ENCODE data around the gene AHCY. TPM values are rescaled to one million over a fixed set of nuclear protein-coding genes. Genes with fewer than 3 reads are reported as not detected.

Gene AHCY
- polyA plus RNA-seq, 1 donor from 2014 or later = 37.1 TPM

GRCh38 chr20:34294563-34294962 lies 8.6 kb downstream of the AHCY start:
- H3K4me3 ChIP-seq (ENCODE audit: low read length) = no peak overlapping the region
- H3K79me2 ChIP-seq (replicated peaks; ENCODE audit: insufficient read depth, low read length) = no peaks in the 10 kb centered on the region
- H3K9me2 ChIP-seq (ENCODE audit: insufficient read depth, low read length) = no peaks in the 10 kb centered on the region
- H3K27ac ChIP-seq (ENCODE audit: low read length) = no peak overlapping the region
- no peaks in the 10 kb centered on the region for H4K20me1 ChIP-seq (ENCODE audit: insufficient read depth)
- H3F3A ChIP-seq (ENCODE audit: insufficient read depth, low read length, poor library complexity, severe bottlenecking) = no peaks in the 10 kb centered on the region
- no peak overlapping the region for H3K9ac ChIP-seq (ENCODE audit: low read length)
- TF ChIP-seq POLR2AphosphoS5 (IDR thresholded peaks at IDR 0.05) (no peak), SMC3 (conservative IDR thresholded peaks at IDR 0.05; ENCODE audit: poor library complexity) (no peak), RAD21 (conservative IDR thresholded peaks at IDR 0.05) (no peak), EZH2 (IDR thresholded peaks at IDR 0.05; ENCODE audit: borderline replicate concordance, insufficient read depth, low read length, poor library complexity, severe bottlenecking) (no peak), MXI1 (conservative IDR thresholded peaks at IDR 0.05; ENCODE audit: poor library complexity, severe bottlenecking) (no peak), TAF1 (IDR thresholded peaks at IDR 0.05; ENCODE audit: low read depth) (no peak), CTCF (IDR thresholded peaks at IDR 0.05; ENCODE audit: poor library complexity, severe bottlenecking) (no peak)
- H3K9me3 ChIP-seq (ENCODE audit: low read length) = no peaks in the 10 kb centered on the region
- H2AFZ ChIP-seq (ENCODE audit: low read depth, low read length) = no peak overlapping the region
- no peaks in the 10 kb centered on the region for H3K36me3 ChIP-seq (ENCODE audit: insufficient read depth, low read length)
- H3K4me2 ChIP-seq (ENCODE audit: low read length) = no peak overlapping the region
- no peaks in the 10 kb centered on the region for H3K27me3 ChIP-seq (ENCODE audit: insufficient read depth, low read depth, low read length)

GRCh38 chr20:34293589-34293988 lies 9.6 kb downstream of the AHCY start:
- H3K36me3 ChIP-seq (ENCODE audit: insufficient read depth, low read length) = no peaks in the 10 kb centered on the region
- H3K9me2 ChIP-seq (ENCODE audit: insufficient read depth, low read length) = no peaks in the 10 kb centered on the region
- no peak for TF ChIP-seq CTCF (IDR thresholded peaks at IDR 0.05; ENCODE audit: poor library complexity, severe bottlenecking)
- no peak for TF ChIP-seq REST (IDR thresholded peaks at IDR 0.05; ENCODE audit: borderline replicate concordance)
- TF ChIP-seq EZH2 (IDR thresholded peaks at IDR 0.05; ENCODE audit: borderline replicate concordance, insufficient read depth, low read length, poor library complexity, severe bottlenecking) = no peak
- TF ChIP-seq SMC3 (conservative IDR thresholded peaks at IDR 0.05; ENCODE audit: poor library complexity) = no peak
- TF ChIP-seq TAF1 (IDR thresholded peaks at IDR 0.05; ENCODE audit: low read depth) = no peak
- no peak for TF ChIP-seq RAD21 (conservative IDR thresholded peaks at IDR 0.05)
- no peak for TF ChIP-seq MXI1 (conservative IDR thresholded peaks at IDR 0.05; ENCODE audit: poor library complexity, severe bottlenecking)
- no peak for TF ChIP-seq EP300 (conservative IDR thresholded peaks at IDR 0.05; ENCODE audit: poor library complexity, severe bottlenecking)
- no peak for TF ChIP-seq POLR2AphosphoS5 (IDR thresholded peaks at IDR 0.05)
- H3K9me3 ChIP-seq (ENCODE audit: low read length) = no peaks in the 10 kb centered on the region
- no peak overlapping the region for H3K4me3 ChIP-seq (ENCODE audit: low read length)
- no peaks in the 10 kb centered on the region for H3K79me2 ChIP-seq (replicated peaks; ENCODE audit: insufficient read depth, low read length)
- no peak overlapping the region for H3K9ac ChIP-seq (ENCODE audit: low read length)
- no peak overlapping the region for H3K4me2 ChIP-seq (ENCODE audit: low read length)
- H3F3A ChIP-seq (ENCODE audit: insufficient read depth, low read length, poor library complexity, severe bottlenecking) = no peaks in the 10 kb centered on the region
- H3K27ac ChIP-seq (ENCODE audit: low read length) = no peak overlapping the region
- no peak overlapping the region for H2AFZ ChIP-seq (ENCODE audit: low read depth, low read length)
- H4K20me1 ChIP-seq (ENCODE audit: insufficient read depth) = no peaks in the 10 kb centered on the region
- H3K27me3 ChIP-seq (ENCODE audit: insufficient read depth, low read depth, low read length) = no peaks in the 10 kb centered on the region
